ENCODE results near the gene MYO1G.

DNA sequence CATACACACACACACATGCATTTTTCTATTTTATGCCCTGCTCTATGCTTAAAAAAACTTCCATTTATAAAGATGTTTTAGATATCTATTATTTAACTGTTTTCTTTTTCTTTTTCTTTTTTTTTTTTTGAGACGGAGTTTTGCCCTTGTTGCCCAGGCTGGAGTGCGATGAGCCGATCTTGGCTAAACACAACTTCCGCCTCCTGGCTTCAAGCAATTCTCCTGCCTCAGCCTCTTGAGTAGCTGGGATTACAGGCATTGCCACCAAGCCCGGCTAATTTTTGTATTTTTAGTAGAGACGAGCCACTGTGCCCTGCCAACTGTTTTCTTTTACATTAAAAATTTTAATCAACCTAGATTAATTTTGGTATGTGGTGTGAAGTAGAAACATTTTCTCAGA is 47.9 kb downstream of the MYO1G start:
- TF ChIP-seq, protein P1, sequence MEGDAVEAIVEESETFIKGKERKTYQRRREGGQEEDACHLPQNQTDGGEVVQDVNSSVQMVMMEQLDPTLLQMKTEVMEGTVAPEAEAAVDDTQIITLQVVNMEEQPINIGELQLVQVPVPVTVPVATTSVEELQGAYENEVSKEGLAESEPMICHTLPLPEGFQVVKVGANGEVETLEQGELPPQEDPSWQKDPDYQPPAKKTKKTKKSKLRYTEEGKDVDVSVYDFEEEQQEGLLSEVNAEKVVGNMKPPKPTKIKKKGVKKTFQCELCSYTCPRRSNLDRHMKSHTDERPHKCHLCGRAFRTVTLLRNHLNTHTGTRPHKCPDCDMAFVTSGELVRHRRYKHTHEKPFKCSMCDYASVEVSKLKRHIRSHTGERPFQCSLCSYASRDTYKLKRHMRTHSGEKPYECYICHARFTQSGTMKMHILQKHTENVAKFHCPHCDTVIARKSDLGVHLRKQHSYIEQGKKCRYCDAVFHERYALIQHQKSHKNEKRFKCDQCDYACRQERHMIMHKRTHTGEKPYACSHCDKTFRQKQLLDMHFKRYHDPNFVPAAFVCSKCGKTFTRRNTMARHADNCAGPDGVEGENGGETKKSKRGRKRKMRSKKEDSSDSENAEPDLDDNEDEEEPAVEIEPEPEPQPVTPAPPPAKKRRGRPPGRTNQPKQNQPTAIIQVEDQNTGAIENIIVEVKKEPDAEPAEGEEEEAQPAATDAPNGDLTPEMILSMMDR (IDR thresholded peaks at IDR 0.05), result no peak
- no peak for TF ChIP-seq POLR2A (IDR thresholded peaks at IDR 0.05)
